ENCODE data around the gene PTK7.

PTK7 gene

GRCh38 chr6:43205849-43206248, 129.7 kb downstream of the PTK7 start (continued):
- TF ChIP-seq PATZ1 (CRISPR knock-in tag; IDR thresholded peaks at IDR 0.05; ENCODE audit: borderline replicate concordance) (no peak), ESRRG (CRISPR knock-in tag; IDR thresholded peaks at IDR 0.05) (no peak), OSR1 (CRISPR knock-in tag; IDR thresholded peaks at IDR 0.05) (no peak)

- no peak for TF ChIP-seq ZNF565 (CRISPR knock-in tag; conservative IDR thresholded peaks at IDR 0.05; ENCODE audit: low read depth)
Observed at GRCh38 chr6:43207286-43207685, 131.2 kb downstream of the PTK7 start.

More at GRCh38 chr6:43207286-43207685, 131.2 kb downstream of the PTK7 start:
- ATAC-seq, result no peak

Measured in SK-N-SH treated with all-trans-retinoic acid at 6 μM for 48 hours (cell line).